OCI-LY3 (cell line): ENCODE data around the gene MTFR1L.

ENCODE experiments used
- EZH2phosphoT487 ChIP-seq: fragments of 200-600 bp; shearing (Covaris generic); IDR thresholded peaks from 2 replicates; pipeline ENCODE4 v1.6.1; 2018; ENCODE audit warnings: antibody characterized with exemption, mixed run types, low read depth
- TF ChIP-seq, protein P1 (sequence below): fragments of 200-600, 300-600 bp; sonication (generic); IDR thresholded peaks from 2 replicates; pipeline ENCODE4 v1.5.1; 2014; ENCODE audit warnings: antibody characterized with exemption, low read length, low read depth

GRCh38 chr1:25780318-25781129, 39.2 kb upstream of the MTFR1L start:
- TF ChIP-seq, protein P1, sequence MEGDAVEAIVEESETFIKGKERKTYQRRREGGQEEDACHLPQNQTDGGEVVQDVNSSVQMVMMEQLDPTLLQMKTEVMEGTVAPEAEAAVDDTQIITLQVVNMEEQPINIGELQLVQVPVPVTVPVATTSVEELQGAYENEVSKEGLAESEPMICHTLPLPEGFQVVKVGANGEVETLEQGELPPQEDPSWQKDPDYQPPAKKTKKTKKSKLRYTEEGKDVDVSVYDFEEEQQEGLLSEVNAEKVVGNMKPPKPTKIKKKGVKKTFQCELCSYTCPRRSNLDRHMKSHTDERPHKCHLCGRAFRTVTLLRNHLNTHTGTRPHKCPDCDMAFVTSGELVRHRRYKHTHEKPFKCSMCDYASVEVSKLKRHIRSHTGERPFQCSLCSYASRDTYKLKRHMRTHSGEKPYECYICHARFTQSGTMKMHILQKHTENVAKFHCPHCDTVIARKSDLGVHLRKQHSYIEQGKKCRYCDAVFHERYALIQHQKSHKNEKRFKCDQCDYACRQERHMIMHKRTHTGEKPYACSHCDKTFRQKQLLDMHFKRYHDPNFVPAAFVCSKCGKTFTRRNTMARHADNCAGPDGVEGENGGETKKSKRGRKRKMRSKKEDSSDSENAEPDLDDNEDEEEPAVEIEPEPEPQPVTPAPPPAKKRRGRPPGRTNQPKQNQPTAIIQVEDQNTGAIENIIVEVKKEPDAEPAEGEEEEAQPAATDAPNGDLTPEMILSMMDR = no peak
- TF ChIP-seq EZH2phosphoT487 = no peak
